HG02798 (cell line): ENCODE data around the gene MORF4L2.
"Not testable (repeated sequence)": the region's sequence is repeated elsewhere in the genome, so short reads cannot be mapped to it uniquely, and the experiment has no call there.

ENCODE experiments used
- ATAC-seq: cut with Tn5 transposase; IDR thresholded peaks from one replicate; pipeline ENCODE4 v1.9.1; 2021; ENCODE audit warnings: mild to moderate bottlenecking; ENCODE audit not compliant: unreplicated experiment, poor library complexity

The MORF4L2 gene

DNA sequence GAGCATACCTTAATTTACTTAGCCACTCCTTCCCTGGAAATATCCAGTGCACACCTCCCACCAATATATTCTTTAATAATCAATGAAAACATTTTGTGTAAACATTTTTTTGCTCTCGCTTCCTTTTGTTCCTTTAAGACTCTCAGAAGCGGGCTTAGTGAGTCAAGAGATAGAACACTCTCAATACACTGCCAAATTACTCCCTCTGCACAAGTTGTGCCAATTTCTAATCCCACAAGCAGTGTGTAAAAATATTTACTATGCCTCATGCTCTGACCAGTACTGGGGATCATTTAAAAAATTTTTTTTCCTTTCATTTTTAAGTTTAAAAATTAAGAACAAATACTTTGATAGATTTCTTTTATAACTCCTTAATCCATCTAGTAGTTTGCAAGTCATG is 5.1 kb downstream of the MORF4L2 start:
- ATAC-seq: no peak

DNA sequence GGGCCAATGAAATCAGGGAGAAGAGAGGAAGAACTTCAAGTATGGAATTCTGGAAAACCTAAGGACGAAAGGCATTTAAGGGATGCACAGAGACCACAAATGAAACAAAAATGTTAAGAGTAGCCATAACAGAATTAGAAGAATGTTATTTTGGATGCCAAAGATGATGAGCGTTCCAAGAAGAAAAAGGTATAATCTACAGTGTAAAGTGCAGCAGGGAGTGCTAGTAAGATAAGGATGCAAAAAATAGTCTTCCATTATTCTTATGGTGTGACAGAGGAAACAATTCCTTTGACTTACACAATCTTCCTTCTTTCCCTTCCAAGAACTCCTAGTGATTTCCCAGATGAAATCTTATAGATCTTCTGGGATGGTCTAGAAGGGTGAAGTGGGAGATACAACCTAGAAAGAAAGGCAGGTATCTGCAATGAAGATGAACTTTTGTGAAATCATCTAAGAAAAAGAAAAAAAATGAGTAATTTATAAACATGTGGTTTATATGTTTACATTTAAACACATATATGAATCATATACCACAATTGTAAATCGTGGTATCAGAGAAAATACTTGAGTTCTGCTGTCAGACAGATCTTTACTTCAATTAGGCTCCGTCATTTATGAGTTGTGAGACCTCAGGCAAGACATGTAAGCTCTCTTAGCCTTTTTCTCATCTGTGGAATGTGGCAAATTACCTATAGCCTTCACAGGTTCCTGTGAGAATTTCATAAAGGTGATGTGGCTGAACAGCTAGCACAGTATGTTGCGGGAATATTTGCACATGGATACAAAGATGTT is 8.1 kb downstream of the MORF4L2 start:
- no peak for ATAC-seq

DNA sequence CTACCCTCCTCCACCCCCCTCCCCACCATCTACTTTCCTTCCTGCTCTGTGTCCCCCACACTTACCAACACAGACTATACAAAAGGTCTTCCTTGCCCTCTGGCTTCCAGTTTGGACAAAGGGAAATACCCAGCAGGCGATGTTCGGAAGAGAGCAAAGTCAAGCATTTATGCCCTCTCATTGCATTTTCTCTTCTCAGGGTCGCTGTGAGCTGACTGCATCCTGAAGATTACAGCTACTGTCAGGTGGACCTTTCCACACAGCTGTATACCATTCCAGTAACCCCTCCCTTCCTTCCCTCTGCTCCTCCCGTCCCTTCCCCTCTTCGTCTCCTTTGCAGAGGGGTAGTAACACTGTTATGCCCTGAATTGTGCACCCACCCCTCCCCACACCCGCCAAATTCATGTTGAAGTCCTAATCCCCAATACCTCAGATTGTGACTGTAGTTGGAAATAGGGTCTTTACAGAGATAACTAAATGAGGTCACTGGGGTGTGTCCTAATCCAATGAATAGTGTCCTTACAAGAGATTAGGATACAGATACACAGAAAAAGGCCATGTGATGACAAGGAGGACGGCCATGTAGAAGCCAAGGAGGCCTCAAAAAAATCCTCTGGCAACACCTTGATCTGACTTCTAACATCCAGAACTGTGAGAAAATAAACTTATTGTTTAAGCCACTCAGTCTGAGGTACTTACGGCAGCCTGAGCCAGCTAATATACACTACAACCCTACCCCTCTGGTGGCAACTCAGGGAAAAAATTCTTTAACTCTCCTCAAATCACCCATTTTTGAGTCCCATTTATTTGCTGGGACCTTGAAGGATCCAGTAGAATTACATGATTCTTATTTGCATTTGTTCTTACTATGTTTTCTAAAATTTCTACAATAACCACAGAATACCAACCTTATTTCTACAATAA is 11.7 kb downstream of the MORF4L2 start:
- no peak for ATAC-seq

DNA sequence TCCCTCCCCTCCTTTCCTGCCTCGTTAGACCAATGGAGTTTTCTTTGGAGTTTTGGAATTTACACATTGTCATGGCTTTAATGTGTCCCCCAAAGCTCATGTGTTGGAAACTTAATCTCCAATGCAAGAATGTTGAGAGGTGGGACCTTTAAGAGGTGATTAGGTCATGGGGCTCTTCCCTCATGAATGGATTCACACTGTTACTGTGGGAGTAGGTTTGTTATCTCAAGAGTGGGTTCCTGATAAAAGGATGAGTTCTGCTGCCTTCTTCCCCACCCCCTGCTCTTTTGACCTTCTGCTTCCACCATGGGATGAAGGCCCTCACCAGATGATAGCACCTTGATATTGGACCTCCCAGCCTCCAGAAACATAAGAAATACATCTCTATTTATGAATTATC is 16.8 kb downstream of the MORF4L2 start:
- no peak for ATAC-seq

DNA sequence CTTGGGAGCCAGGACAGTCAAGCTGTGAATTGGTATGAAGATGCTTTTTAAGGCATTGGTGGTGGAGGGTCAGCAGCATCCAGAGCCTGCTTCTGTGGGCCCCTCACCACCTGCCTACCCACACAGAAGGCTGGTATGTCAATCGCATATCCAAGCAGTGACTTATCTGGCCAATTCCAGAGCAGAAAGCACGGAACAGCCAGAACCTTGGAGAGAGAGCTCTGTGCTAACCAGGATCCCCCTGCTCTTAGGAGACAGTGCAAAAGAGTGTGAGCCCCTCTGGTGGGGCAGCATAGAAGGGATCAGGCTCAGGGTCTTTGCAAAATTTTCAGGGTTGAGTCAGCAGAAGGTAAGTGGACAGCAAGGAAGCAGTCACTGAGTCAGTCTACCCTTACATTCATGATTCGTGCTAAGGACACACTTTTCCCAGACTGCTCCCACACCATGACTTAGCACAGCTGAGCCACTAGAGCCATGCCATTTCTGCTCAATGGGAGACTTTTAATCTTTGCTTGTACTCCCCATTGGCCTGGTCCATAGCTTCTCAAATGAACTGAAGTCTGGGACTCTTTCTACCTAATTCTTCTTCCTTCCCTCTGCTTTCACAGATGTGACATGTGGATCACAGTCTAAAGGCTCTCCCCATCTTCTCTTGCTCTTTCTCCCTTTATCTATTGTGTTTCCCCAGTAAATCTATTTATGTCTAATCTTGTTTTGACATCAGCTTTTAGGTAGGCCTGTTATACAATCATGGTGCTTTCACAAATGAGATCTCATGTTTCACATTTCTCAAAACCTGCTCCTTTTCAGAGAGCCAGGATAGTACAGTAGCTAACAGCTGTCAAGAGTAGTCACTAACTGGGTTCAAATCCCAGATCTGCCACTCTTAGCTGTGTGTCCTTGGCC is 20.0 kb downstream of the MORF4L2 start:
- no peak for ATAC-seq

DNA sequence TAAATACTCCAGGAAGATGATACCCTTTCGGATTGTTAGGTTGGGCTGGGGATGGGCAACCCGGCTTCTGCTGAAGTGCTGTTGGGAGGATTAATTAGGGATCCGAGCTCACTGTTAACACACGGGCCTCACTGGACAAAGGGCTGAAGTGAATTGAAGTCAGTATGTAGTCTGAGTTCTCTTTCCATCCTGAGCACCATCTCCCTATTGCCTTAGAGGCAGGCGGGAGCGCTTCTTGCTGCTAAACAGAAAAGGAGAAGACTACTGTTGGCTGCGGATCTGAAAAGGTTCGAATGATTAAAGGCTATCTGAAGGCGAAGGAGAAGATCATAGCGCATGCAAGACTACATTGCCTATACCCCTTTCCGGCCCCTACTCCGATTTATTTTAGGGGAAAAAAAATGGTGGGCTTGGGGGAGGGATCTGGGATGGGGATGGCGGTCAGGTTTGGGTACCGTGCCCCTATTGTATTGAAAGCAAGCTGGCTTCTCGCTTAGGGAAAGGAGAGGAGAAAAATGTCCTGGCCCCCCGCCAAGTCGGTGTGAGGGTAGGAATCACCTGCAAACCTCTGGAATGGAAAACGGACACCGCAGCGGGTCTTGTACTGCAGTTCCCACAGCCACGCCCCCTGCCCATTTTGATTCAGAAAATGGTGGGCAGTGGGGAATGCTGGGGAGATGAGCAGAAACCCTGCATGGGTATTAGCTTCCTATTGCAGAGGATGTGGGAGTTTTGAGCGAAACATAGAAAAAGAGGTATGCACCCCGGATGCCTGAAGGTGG is 22.3 kb downstream of the MORF4L2 start:
- ATAC-seq: no peak

DNA sequence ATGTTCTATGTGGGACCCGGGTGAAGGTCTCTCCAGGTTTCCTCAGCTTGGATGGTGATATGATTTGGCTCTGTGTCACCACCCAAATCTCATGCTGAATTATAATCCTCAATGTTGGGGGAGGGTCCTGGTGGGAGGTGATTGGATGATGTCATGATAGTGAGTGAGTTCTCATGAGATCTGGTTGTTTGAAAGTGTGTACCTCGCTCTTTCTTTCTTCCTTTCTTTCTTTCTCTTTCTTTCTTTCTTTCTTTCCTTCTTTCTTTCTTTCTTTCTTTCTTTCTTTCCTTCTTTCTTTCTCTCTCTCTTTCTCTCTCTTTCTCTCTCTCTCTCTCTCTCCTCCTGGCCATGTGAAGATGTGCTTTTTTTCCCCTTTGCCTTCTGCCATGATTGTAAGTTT is 27.0 kb downstream of the MORF4L2 start:
- ATAC-seq: not testable (repeated sequence)

DNA sequence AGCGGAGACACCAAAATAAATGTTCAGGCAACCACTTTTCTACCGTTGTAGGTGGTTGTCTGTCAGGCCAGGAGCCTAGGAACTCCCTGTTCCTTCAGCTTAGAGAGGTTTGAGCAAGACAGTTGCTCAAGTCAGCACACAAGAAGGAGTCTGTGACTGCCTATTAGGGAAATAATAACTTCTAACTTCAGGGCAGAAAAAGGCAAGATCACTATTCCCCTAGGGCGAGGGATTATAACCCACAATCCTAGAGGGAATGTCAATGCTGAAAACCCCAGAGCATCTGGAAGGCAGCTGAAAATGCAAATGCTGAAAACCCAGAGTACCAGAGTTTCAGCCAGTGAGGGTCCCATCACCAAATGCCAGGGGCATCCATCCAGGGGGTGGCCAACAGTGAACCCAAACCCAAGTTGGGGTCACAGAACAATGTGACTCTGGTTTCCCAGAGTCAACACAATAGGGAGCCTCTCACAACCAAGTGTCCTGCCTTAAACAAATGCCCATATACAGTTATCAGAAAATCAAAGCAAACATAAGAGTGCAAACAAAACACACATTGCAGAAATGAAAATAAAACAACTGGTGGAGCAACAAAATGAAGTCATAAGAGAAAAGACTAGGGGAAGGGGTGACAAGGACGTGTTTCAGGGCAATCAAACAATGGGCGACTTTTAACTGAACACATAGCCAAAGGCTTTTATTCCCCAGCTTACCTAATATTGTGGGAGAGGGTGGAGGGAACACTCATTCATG is 27.6 kb downstream of the MORF4L2 start:
- ATAC-seq: no peak

DNA sequence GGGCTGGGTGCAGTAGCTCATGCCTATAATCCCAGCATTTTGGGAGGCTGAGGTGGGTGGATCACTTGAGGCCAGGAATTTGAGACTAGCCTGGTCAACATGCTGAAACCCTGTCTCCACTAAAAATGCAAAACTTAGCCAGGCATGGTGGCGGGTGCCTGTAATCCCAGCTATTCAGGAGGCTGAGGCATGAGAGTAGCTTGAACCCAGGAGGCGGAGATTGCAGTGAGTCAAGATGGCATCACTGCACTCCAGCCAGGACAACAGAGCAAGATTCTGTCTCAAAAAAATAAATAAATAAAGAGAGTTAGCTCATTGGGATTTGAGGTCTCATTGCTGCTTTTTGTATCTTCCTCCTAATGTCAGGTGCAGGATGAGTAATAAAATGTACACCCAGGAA is 29.4 kb downstream of the MORF4L2 start:
- ATAC-seq: not testable (repeated sequence)

DNA sequence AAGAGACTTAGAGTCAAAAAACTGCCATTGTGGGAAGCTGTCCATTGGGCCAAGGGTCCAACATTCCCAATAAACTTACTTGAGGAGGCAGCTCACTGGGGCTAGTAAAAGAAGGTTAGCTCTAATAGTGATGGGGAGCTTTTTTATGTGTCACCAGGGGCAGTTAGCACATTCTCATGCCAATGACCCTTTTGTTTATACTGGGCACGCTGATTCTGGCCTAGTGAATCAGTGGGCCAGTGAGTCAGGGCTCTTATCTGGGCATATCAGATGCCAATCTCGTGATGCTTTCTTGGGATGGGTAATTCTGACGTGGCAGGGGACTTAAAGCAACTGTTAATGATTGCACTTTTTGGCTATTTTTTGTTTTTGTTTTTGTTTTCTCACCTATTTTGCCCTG is 29.9 kb downstream of the MORF4L2 start:
- no peak for ATAC-seq

DNA sequence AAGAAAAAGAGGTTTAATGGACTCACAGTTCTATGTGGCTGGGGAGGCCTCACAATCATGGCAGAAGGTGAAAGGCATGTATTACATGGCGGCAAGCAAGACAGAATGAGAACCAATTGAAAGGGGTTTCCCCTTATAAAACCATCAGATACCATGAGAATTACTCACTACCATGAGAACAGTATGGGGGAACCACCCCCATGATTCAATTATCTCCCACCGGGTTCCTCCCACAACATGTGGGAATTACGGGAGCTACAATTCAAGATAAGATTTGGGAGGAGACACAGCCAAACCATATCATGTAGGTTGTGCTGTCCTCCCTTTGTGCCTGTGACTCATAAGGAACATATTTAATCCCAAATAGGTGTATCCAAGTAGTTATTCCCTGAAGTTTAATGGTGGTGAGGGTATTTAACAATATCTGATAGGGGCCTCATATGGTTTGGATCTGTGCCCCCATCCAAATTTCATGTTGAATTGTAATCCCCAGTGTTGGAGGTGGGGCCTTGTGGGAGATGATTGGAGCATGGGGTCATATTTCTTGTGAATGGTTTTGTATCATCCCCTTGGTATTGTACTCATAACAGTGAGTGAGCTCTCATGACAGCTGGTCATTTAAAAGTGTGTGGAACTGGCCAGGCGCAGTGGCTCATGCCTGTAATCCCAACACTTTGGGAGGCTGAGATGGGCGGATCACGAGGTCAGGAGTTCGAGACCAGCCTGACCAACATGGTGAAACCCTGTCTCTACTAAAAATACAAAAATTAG is 31.1 kb downstream of the MORF4L2 start:
- not testable (repeated sequence) for ATAC-seq

DNA sequence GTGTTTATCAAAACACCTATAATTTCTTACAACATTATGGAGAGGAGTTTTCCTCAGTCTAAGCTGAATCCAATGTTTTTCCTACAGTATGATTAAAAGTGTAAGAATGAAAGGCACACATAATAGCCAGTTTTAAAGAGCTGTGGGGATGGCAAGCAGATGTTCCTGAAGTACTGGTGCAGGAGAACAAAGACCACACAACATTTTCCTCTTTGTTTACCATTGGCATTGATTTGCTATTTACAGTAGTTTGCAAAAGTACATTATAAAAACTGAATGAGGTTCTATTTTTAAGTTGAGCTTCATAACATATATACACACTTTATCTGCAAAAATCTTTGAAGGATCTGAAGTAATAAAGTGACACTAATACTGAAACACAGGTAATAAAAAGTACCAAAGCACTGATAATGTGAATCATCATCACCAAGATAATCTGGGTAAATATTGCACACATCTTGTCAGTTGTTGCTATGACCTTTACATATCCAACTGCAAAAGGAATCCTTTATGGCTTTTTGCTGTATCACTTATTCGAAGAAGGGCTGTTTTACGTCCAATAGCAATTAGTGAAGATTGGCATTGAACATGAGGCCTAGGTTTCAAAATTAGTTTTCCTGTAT is 35.2 kb downstream of the MORF4L2 start:
- ATAC-seq: no peak

DNA sequence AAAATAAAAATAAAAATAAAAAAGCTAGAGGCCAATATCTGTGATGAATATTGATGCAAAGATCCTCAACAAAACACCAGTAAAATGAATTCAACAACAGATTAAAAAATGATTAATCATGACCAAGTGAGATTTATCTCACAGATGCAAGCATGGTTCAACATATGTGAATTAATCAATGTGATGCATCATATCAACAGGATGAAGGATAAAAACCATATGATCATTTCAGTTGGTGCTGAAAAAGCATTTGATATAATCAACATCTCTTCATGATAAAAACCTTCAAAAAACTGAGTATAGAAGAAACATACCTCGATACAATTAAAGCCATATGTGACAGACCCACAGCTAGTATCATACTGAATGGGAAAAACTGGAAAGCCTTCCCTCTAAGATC is 38.9 kb downstream of the MORF4L2 start:
- no peak for ATAC-seq

DNA sequence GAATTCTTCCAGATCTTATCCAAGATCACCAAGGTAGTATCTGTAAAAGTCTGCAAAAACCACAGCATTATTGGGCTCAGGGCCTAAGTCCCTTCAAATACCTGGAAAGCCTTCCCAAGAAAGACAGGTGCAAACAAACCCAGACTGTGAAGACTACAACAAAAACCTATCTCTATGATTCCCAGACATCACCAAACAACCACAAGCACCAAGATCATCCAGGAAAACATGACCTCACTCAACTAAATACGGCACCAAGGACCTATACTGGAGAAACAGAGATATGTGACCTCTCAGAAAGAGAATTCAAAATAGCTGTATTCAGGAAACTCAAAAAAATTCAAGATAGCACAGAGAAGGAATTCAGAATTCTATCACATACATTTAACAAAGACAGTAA is 42.4 kb downstream of the MORF4L2 start:
- no peak for ATAC-seq

DNA sequence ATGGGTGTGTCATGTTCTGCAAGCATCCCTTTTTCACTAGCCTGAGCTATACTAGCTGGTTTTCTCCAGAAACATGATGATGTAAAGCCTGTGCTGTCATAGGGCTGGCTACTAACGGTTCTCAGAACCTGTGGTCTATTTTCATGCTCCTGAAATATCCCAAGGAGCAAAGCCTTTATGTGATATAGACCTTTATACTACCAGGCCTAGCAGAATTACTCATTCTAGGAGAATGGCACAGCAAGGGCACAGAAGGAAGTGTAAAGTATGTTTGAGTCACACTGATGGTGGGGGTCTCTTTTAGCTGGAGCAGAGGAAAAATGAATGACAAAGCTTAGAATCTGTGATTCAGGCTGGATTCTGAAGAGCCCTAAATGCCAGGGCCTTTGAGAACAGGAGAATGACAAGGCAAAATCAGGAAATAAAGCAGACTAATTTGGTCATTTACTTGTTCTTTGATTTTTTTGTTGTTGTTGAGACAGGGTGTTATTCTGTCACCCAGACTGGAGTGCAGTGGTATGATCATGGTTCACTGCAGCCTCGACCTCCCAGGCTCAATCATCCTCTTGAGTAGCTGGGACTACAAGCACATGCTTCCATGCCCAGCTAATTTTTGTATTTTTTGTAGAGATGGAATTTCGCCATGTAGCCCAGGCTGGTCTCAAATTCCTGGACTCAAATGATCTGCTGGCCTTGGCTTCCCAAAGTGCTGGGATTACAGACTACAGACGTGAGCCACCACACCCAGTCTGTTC is 45.9 kb downstream of the MORF4L2 start:
- no peak for ATAC-seq

DNA sequence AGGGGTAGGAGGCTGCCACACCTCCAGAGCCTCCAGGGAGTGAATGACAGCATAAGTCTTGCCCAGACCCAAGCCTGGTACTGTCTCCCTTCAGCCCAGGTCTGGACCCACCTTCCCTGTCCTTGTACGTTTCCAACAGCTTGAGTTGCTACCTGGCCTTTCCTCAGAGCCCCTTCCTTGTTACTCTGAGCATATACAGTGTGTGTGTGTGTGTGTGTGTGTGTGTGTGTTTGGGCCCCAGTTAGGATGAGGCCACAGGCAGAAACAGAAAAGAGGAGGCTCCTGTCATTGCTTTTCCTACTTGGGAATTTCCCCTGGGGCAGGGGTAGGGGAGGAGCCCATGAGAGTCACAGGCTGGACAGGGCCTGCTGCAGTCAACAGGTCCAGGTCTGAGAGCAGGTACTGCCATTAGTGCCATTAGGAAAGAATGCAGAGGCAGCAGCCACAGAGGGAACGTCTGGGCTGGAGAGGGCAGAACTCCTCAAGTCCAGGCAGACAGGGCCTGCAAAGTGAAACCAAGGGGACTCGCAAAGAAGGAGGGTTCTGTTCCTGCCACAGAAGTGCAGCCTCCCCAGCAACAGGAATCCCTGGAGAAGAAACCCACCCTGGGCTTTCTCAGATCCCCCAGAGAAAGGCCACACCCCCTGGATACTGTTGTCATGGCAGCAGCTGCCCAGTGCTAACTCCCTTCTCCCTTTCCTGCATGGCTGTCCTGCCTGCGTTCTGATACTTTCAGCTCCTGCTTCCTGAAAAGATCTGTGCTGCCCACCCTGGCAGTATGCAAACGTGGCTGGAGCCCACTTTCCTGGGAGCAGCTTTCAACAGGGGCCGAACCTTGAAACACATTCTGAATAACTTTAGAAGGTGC is 47.8 kb downstream of the MORF4L2 start:
- not testable (repeated sequence) for ATAC-seq
